Mucosa of stomach (tissue), 1 donor: Measurements from ENCODE around the gene RGSL1.
"Not testable (repeated sequence)": the region's sequence is repeated elsewhere in the genome, so short reads cannot be mapped to it uniquely, and the experiment has no call there.

Experiments
- H3K27me3 ChIP-seq: one replicate; pipeline ENCODE4 v1.7.0; 2013; ENCODE audit warnings: mild to moderate bottlenecking, low read length; ENCODE audit not compliant: control insufficient read depth, insufficient read depth
- H3K36me3 ChIP-seq: one replicate; pipeline ENCODE4 v1.7.0; 2013; ENCODE audit warnings: low read length; ENCODE audit not compliant: control insufficient read depth, insufficient read depth
- H3K4me1 ChIP-seq: one replicate; pipeline ENCODE4 v1.7.0; 2013; ENCODE audit warnings: mild to moderate bottlenecking, low read length; ENCODE audit not compliant: control insufficient read depth, insufficient read depth
- H3K4me3 ChIP-seq: one replicate; pipeline ENCODE4 v1.7.0; 2013; ENCODE audit warnings: low read length
- H3K9ac ChIP-seq: one replicate; pipeline ENCODE4 v1.7.0; 2013; ENCODE audit warnings: mild to moderate bottlenecking, low read length, moderate library complexity
- H3K9me3 ChIP-seq: one replicate; pipeline ENCODE4 v1.7.0; 2013; ENCODE audit warnings: mild to moderate bottlenecking, low read length, moderate library complexity; ENCODE audit not compliant: control insufficient read depth
- donor health status: Pancreatic carcinoma.

The RGSL1 gene

DNA sequence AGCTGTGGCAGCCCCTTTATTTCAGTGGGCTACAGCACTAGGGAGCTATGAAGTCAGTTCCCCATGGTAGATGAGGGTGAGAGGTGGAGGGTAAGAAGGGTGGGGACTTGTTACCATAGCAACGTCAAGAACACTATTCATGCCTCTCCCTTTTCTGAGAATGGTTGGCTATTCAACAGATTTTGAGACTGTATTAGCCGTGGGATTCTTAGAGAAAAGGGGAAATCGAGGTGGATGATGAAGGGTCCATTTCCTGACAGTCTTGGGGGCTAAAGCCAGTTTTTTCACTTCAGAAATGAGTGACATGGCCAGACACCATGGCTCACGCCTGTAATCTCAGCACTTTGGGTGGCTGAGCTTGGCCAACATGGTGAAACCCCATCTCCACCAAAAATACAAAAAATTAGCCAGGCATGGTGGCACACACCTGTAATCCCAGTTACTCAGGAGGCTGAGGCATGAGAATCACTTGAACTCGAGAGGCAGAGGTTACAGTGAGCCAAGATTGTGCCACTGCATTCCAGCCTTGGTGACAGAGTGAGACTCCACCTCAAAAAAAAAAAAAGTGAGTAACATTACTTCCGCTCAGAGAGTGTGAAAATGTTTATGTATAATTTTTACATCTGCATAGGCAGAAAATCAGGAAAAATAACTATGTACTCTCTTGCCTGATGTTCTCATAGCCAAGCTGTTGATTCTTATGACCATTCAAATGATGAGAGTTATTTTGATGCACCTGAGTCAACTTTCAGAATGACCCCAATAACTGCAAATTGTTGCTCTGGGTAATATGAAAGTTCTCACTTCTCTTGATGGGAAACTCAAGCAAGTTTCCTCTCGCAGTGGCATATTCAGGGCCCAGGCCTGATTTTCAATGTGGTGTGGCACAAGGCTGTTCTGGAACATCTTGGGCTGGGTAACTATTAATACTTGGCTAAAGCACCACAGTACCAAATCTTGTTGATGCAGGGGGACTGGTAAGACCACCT, 23.2 kb upstream of the RGSL1 start:
- H3K27me3 ChIP-seq, result no peaks in the 10 kb centered on the region
- H3K9me3 ChIP-seq, result no peaks in the 10 kb centered on the region
- no peaks in the 10 kb centered on the region for H3K4me1 ChIP-seq
- no peak overlapping the region for H3K9ac ChIP-seq
- H3K4me3 ChIP-seq, result no peak overlapping the region
- no peaks in the 10 kb centered on the region for H3K36me3 ChIP-seq

DNA sequence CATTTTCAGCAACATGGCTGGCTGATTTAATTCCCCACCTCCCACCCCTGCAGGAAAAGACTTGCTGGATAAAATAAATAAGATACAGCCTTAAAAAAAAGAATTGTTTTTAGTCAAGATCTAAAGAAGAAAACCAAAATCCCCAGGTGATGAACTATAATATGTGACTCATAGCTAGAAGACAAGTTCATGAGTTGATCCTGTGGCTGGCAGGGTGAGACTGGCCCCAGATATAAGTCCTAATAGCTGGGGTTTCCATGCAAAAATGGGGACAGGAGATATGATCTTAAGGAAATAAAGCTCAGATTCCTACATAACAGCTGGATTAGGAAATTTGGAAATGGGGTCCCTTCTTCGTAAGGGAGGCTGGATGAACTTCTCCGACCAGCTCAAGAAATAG, 21.9 kb upstream of the RGSL1 start:
- no peaks in the 10 kb centered on the region for H3K36me3 ChIP-seq
- no peak overlapping the region for H3K4me3 ChIP-seq
- H3K4me1 ChIP-seq, result no peaks in the 10 kb centered on the region
- no peak overlapping the region for H3K9ac ChIP-seq
- H3K27me3 ChIP-seq, result no peaks in the 10 kb centered on the region
- H3K9me3 ChIP-seq, result no peaks in the 10 kb centered on the region

DNA sequence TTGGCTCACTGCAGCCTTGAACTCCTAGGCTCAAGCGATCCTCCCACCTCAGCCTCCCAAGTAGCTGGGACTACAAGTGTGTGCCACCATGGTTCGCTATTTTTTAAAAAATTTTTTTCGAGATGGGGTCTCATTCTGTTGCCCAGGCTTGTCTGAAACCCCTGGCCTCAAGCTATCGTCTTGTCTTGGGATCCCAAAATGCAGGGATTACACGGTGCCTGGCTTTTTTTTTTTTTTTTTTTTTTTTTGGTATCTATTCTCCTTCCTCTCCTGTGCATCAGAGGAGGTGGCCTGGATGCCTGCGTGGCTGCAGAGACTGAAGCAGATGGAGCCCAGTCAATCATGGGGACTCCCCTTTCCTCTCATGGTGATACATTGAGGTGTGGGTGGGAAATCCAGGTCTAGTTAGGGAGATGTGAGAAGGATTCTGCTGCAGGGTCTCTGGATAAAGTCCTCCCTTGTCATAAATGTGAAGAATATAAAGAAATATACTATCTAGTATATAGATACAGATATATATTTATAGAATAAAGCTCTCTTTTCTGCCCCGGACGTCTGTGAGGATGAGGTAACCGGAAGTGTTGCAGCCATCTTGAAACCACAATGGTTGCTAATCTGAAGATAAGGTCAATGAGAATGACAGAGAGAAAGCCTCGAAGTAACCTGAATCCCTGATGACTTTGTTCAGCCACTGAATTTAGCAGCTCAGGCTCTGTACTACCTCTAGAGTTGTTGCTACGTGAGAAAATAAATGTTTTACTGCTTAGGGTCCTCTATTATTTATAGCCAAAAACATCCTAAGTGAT, 19.5 kb upstream of the RGSL1 start:
- no peaks in the 10 kb centered on the region for H3K27me3 ChIP-seq
- H3K36me3 ChIP-seq, result no peaks in the 10 kb centered on the region
- no peak overlapping the region for H3K4me3 ChIP-seq
- H3K4me1 ChIP-seq, result no peaks in the 10 kb centered on the region
- H3K9ac ChIP-seq, result no peak overlapping the region
- no peaks in the 10 kb centered on the region for H3K9me3 ChIP-seq

DNA sequence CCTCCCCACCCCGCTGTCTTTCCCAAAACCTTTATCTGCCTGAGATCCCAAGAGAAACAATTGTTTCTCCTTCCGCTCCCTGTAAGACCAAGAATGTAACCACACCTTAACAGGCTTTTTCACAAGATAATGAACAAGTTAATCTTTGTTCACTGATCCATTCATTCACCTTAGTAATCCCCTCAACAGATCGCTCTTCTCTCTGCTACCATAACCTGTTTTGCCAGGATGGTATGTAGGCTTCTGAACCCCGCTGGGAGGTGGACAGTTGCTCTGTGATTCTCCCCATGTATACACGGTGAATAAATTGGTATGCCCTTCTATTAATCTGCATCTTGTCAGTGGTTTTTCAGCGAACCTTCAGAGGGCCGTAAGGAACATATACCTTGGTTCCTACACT, 18.7 kb upstream of the RGSL1 start:
- no peak overlapping the region for H3K4me3 ChIP-seq
- H3K9ac ChIP-seq, result no peak overlapping the region
- no peaks in the 10 kb centered on the region for H3K36me3 ChIP-seq
- no peaks in the 10 kb centered on the region for H3K27me3 ChIP-seq
- no peaks in the 10 kb centered on the region for H3K9me3 ChIP-seq
- no peaks in the 10 kb centered on the region for H3K4me1 ChIP-seq

DNA sequence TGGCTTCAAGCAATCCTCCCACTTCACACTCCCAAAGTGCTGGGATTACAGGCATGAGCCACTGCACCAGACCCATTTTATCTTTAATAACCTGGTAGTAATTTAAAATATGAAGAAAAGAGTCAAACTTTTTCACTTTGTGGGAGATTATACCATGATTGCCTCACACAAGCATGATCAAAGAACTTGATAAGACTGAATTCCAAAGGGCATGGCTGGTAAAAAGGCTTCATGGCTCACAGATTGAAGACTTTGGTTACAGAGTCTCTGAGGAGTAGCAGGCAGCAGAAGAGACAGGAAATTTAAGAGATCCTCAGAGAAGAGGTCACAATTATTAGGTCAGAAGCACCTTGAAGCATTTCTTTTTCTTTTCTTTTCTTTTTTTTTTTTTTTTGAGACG, 16.4 kb upstream of the RGSL1 start:
- H3K9me3 ChIP-seq, result no peaks in the 10 kb centered on the region
- no peaks in the 10 kb centered on the region for H3K4me1 ChIP-seq
- no peak overlapping the region for H3K9ac ChIP-seq
- H3K4me3 ChIP-seq, result no peak overlapping the region
- H3K36me3 ChIP-seq, result no peaks in the 10 kb centered on the region
- no peaks in the 10 kb centered on the region for H3K27me3 ChIP-seq

DNA sequence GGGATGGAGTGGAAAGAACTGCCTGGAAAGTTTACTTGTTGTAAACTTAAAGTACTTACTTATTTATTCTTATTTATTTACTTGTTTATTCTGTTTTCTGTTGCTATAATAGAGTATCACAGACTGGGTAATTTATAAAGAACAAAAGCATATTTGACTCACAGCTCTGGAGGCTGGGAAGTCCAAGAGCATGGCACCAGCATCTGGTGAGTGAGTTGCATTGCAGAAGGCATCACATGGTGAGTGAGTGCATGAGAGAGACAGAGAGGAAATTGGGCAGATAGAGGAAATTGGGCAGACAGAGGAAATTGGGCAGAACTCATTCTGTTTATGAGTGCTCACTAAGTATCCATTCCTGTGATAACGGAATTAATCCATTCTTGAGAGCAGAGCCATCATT, 11.6 kb upstream of the RGSL1 start:
- no peak overlapping the region for H3K4me3 ChIP-seq
- H3K27me3 ChIP-seq, result no peaks in the 10 kb centered on the region
- H3K4me1 ChIP-seq, result no peaks in the 10 kb centered on the region
- H3K9ac ChIP-seq, result no peak overlapping the region
- no peaks in the 10 kb centered on the region for H3K9me3 ChIP-seq
- no peaks in the 10 kb centered on the region for H3K36me3 ChIP-seq

DNA sequence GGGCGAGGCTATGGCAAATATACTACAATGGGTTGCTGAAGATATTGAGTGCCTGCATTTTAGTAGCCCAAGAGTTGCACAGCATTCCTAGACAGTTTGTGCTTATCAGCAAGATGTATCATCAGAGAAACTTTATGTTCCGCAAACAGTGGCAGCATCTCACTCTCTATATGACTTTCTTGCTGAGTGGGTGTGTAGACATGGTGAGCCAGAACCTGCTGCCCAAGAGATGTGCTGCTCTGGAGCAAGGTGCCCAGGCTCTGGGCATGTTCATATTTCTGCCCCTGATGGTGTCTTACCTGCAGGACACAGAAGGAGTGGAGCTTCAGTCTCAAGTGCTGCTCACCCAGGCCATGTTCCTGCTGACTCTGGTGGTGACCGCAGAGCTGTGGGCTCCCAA, 8.2 kb upstream of the RGSL1 start:
- no peaks in the 10 kb centered on the region for H3K9me3 ChIP-seq
- no peak overlapping the region for H3K9ac ChIP-seq
- no peaks in the 10 kb centered on the region for H3K27me3 ChIP-seq

DNA sequence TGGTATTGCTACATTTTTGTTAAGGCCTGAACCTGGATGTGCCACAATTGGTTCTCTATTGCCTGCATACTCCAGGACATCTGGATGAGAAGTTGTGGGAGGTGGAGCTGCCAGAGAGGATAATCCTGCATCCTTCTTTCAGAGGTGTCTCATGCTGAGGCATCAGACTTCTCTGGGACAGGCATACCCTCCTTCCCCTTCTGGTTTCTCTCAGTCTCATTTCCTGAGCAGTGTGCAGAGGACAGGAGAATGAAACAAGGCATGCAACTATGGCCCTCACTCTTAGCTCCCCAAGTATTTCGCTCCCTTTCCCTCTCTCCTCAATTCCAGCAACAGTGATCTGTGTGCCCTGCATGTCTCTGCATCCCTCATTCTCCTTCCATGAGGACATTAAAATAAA, 7.6 kb upstream of the RGSL1 start:
- no peaks in the 10 kb centered on the region for H3K36me3 ChIP-seq
- no peak overlapping the region for H3K9ac ChIP-seq
- no peaks in the 10 kb centered on the region for H3K9me3 ChIP-seq
- H3K4me1 ChIP-seq, result peaks cover 3% of the 10 kb centered on the region
- no peaks in the 10 kb centered on the region for H3K27me3 ChIP-seq
- no peak overlapping the region for H3K4me3 ChIP-seq

More for the DNA sequence above, 8.2 kb upstream of the RGSL1 start:
- Histone ChIP-seq H3K4me3 (no peak overlapping the region), H3K4me1 (peaks cover 3% of the 10 kb centered on the region), H3K36me3 (no peaks in the 10 kb centered on the region)

DNA sequence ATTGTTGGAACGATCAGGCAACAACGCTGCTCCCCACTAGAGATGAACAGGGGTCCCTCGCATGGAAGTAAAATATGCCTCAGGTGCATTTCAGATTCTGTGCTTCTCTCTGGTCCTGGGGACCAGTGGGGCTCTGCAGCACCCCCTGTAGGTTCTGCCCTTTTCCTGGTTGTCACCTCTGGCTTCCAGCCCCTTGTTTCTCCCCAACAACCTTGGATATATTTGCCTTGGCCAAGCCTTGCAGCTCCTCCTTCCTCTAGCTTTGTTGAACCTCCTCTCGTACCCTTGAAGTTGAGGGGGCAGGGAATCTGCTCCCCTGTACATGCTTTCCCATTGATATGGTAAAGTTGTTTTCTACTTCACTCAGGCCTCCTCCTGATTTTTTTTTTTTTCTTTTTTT, 5.4 kb upstream of the RGSL1 start:
- Histone ChIP-seq H3K27me3 (no peaks in the 10 kb centered on the region), H3K9ac (no peak overlapping the region), H3K4me1 (peaks cover 3% of the 10 kb centered on the region), H3K4me3 (no peak overlapping the region), H3K9me3 (no peaks in the 10 kb centered on the region), H3K36me3 (no peaks in the 10 kb centered on the region)

DNA sequence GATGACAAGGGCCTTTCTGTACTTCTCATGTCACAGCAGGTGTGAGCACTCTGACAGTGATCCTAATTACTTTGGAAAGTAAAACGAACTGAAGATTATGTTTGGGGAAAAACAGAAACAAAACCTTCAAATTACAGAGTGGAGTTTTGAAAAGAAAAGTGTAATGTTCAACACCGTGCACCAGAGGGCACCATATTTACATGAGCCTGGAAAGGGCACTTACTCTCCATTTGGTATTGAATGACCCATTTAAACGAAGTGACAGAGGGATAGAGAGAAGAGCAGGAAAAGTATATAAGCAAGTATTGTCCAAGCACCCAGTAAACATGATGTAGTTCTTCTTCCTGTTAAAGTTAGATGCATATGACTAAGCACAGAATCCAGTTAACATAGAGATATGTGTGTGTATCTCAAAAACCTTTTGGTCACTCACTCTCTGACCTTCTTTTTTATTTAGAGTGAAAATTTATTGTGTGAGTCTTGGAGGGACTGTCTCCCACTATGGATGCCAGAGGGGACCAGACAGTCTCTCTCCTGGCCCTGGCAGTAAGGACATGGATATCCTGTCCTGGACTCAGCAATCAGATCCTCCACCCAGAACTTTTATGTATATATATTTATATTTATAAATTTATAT, 3.8 kb upstream of the RGSL1 start:
- H3K36me3 ChIP-seq, result no peaks in the 10 kb centered on the region
- H3K9ac ChIP-seq, result no peak overlapping the region
- H3K27me3 ChIP-seq, result no peaks in the 10 kb centered on the region
- H3K4me1 ChIP-seq, result peaks cover 3% of the 10 kb centered on the region
- no peak overlapping the region for H3K4me3 ChIP-seq
- no peaks in the 10 kb centered on the region for H3K9me3 ChIP-seq

DNA sequence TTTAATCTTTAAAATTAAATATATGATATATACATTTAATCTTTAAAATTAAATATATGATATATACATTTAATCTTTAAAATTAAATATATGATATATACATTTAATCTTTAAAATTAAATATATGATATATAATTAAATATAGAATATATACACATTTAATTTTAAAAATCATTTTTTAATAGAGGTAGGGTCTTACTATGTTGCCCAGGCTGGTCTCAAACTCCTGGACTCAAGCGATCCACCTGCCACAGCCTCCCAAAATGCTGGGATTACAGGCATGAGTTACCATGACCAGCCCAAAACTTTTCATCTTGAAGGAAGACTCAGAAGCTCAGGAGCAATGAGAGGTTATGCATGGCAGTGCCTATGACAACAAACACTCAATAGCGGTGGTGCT, 2.8 kb upstream of the RGSL1 start:
- not testable (repeated sequence) for H3K27me3 ChIP-seq, H3K9ac ChIP-seq, H3K9me3 ChIP-seq, H3K4me1 ChIP-seq, H3K36me3 ChIP-seq, H3K4me3 ChIP-seq

DNA sequence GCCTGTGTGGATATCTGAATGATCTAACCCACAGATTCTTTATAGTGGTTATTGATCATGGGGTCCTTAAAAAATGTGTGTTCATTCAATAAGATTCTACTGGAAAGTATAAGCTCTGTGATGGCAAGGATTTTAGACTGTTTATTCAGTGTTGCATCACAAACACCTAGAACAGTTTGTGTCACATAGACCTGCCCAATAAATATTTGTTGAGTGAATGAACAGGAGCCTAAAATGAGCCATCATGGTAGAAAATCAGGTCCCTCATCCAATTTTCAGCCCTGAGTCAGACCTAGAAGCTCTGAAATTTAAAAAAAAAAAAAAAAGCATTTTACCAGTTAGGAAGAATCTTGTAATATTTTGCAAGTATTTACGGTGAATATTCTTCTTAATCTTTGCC, 2.3 kb upstream of the RGSL1 start:
- Histone ChIP-seq H3K9ac (no peak overlapping the region), H3K9me3 (no peaks in the 10 kb centered on the region), H3K4me1 (peaks cover 3% of the 10 kb centered on the region), H3K36me3 (no peaks in the 10 kb centered on the region), H3K4me3 (no peak overlapping the region), H3K27me3 (no peaks in the 10 kb centered on the region)
